ENCODE results near the gene NCKAP5.

The NCKAP5 gene

GRCh38 chr2:133344849-133345248 lies 223.4 kb downstream of the NCKAP5 start:
- no peak for TF ChIP-seq CTCF (IDR thresholded peaks at IDR 0.05; ENCODE audit: insufficient read depth, low read length, poor library complexity, severe bottlenecking)
- H3K36me3 ChIP-seq (ENCODE audit: control insufficient read depth, insufficient read depth, low read length), result no peaks in the 10 kb centered on the region
- no peak overlapping the region for H3K4me3 ChIP-seq (replicated peaks; ENCODE audit: low read depth, low read length)
- DNase-seq (ENCODE audit: extremely low read depth, insufficient read length), result no peak
- no peaks in the 10 kb centered on the region for H3K27me3 ChIP-seq (replicated peaks; ENCODE audit: control insufficient read depth, insufficient read depth, low read length)

GRCh38 chr2:133343018-133343352 lies 225.3 kb downstream of the NCKAP5 start:
- DNase-seq (ENCODE audit: extremely low read depth, insufficient read length), result no peak
- Histone ChIP-seq H3K4me3 (replicated peaks; ENCODE audit: low read depth, low read length) (no peak overlapping the region), H3K36me3 (ENCODE audit: control insufficient read depth, insufficient read depth, low read length) (no peaks in the 10 kb centered on the region), H3K27me3 (replicated peaks; ENCODE audit: control insufficient read depth, insufficient read depth, low read length) (no peaks in the 10 kb centered on the region)
- TF ChIP-seq CTCF (IDR thresholded peaks at IDR 0.05; ENCODE audit: insufficient read depth, low read length, poor library complexity, severe bottlenecking), result no peak

GRCh38 chr2:133342286-133343017 lies 225.8 kb downstream of the NCKAP5 start:
- H3K27me3 ChIP-seq (replicated peaks; ENCODE audit: control insufficient read depth, insufficient read depth, low read length), result no peaks in the 10 kb centered on the region
- no peak for TF ChIP-seq CTCF (IDR thresholded peaks at IDR 0.05; ENCODE audit: insufficient read depth, low read length, poor library complexity, severe bottlenecking)
- no peak for DNase-seq (ENCODE audit: extremely low read depth, insufficient read length)
- no peaks in the 10 kb centered on the region for H3K36me3 ChIP-seq (ENCODE audit: control insufficient read depth, insufficient read depth, low read length)
- H3K4me3 ChIP-seq (replicated peaks; ENCODE audit: low read depth, low read length), result no peak overlapping the region

GRCh38 chr2:133341575-133341974 lies 226.7 kb downstream of the NCKAP5 start:
- Histone ChIP-seq H3K27me3 (replicated peaks; ENCODE audit: control insufficient read depth, insufficient read depth, low read length) (no peaks in the 10 kb centered on the region), H3K4me3 (replicated peaks; ENCODE audit: low read depth, low read length) (no peak overlapping the region), H3K36me3 (ENCODE audit: control insufficient read depth, insufficient read depth, low read length) (no peaks in the 10 kb centered on the region)
- no peak for TF ChIP-seq CTCF (IDR thresholded peaks at IDR 0.05; ENCODE audit: insufficient read depth, low read length, poor library complexity, severe bottlenecking)
- DNase-seq (ENCODE audit: extremely low read depth, insufficient read length), result no peak

- Histone ChIP-seq H3K36me3 (ENCODE audit: control insufficient read depth, insufficient read depth, low read length) (no peaks in the 10 kb centered on the region), H3K4me3 (replicated peaks; ENCODE audit: low read depth, low read length) (no peak overlapping the region), H3K27me3 (replicated peaks; ENCODE audit: control insufficient read depth, insufficient read depth, low read length) (no peaks in the 10 kb centered on the region)
- TF ChIP-seq CTCF (IDR thresholded peaks at IDR 0.05; ENCODE audit: insufficient read depth, low read length, poor library complexity, severe bottlenecking), result no peak
- DNase-seq (ENCODE audit: extremely low read depth, insufficient read length), result no peak
These were observed 230.0 kb downstream of the NCKAP5 start for GRCh38 chr2:133338224-133338623.

GRCh38 chr2:133334923-133335322 lies 233.3 kb downstream of the NCKAP5 start:
- no peak for DNase-seq (ENCODE audit: extremely low read depth, insufficient read length)
- TF ChIP-seq CTCF (IDR thresholded peaks at IDR 0.05; ENCODE audit: insufficient read depth, low read length, poor library complexity, severe bottlenecking), result no peak
- Histone ChIP-seq H3K27me3 (replicated peaks; ENCODE audit: control insufficient read depth, insufficient read depth, low read length) (no peaks in the 10 kb centered on the region), H3K4me3 (replicated peaks; ENCODE audit: low read depth, low read length) (no peak overlapping the region), H3K36me3 (ENCODE audit: control insufficient read depth, insufficient read depth, low read length) (no peaks in the 10 kb centered on the region)

Measured in GM06990 (cell line).